Left kidney (tissue), 2 donors: Measurements from ENCODE around the gene HNRNPH2. TPM values are rescaled to one million over a fixed set of nuclear protein-coding genes. Genes with fewer than 3 reads are reported as not detected.

Experiments
- DNase-seq: peaks from one replicate; pipeline ENCODE4 v3.0.0-alpha.2; 2013
- polyA plus RNA-seq: library from polyadenylated mRNA; unstranded; fragments of 120-200 nt; gene quantifications from one replicate; pipeline ENCODE4 v1.2.1, GENCODE V29; 2013; ENCODE audit not compliant: insufficient read length

Gene HNRNPH2
- polyA plus RNA-seq, 1 donor = 145 TPM

- DNase-seq = no peak
Observed at GRCh38 chrX:101450961-101451360, 42.9 kb downstream of the HNRNPH2 start.

- no peak for DNase-seq
Observed at GRCh38 chrX:101452056-101452455, 44.0 kb downstream of the HNRNPH2 start.

- DNase-seq = no peak
Observed at GRCh38 chrX:101460669-101461068, 52.6 kb downstream of the HNRNPH2 start.

- peak; percentile 10 for DNase-seq
Observed at GRCh38 chrX:101462892-101463291, 54.9 kb downstream of the HNRNPH2 start.

Other genes starting within 250 kb of the HNRNPH2 start
- 2.3 TPM for gene DRP2, start 188.4 kb upstream of the HNRNPH2 start, polyA plus RNA-seq
- gene TAF7L, start 116.9 kb upstream of the HNRNPH2 start, polyA plus RNA-seq = 0.67 TPM
- gene TIMM8A, start 59.5 kb upstream of the HNRNPH2 start, polyA plus RNA-seq = 22.0 TPM
- 2.3 TPM for gene BTK, start 22.0 kb upstream of the HNRNPH2 start, polyA plus RNA-seq
- gene RPL36A, start 17.2 kb upstream of the HNRNPH2 start, polyA plus RNA-seq = 1,055 TPM
- 39.4 TPM for gene GLA, start 297 bp upstream of the HNRNPH2 start, polyA plus RNA-seq
- 32.1 TPM for gene ARMCX4, start 77.2 kb downstream of the HNRNPH2 start, polyA plus RNA-seq
- 49.1 TPM for gene ARMCX1, start 142.3 kb downstream of the HNRNPH2 start, polyA plus RNA-seq
- gene ARMCX6, start 209.8 kb downstream of the HNRNPH2 start, polyA plus RNA-seq = 71.9 TPM
- 109 TPM for gene ARMCX3, start 214.9 kb downstream of the HNRNPH2 start, polyA plus RNA-seq